ENCODE data around the gene DDX41. TPM values are rescaled to one million over a fixed set of nuclear protein-coding genes. Genes with fewer than 3 reads are reported as not detected.

DDX41 gene
- total and polyA plus RNA-seq, 10 of the 15 experiments (the other 5 are each of a cell fraction or from before 2014, with no cell fraction given) = 32.7 to 215 (median 93.6) TPM

DNA sequence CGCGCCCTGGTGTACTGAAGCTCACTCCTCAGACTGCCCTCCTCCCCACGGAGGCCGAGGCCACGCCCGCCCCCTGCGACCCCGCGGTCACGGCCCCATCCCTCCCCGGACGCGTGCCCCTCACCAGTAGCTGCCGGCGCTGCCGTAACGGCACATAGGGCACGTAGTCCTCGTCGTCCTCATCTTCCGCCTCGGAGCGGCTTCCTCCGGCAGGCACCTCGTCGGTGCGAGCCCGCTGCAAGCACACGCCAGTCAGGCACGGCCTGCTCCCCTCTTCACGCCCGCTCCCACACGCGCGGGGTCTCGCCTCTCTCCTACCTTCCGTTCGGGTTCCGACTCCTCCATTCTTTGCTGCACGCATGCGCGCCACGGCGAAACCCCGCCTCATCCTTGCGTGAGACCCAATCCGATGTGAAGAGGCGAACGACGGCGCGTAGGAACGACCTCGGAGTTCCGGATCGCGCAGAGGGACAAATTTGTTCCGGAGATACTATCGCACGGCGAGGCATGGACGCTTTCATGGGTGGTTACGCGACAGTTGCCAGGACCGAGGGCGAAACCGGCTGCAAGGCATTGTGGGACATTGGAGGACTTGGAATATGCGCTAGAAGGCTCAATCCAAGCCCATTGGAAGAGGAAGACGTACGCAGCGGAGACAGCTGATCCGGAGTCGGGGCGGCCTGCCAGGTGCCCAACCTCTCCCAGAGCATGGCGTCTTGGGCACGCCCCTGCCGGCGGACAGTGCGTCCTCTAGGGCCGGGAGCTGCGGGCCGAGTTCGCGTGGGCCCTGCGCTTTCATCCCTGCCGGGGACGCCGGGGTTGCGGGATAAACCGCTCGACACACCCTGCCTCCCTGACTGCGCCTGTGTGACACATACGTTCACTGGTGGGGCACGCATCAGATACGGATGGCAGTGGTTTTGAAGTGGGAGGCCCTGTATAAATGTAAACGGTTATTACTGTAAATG is at the start of gene DDX41 (continued):
- TF ChIP-seq, protein P1, sequence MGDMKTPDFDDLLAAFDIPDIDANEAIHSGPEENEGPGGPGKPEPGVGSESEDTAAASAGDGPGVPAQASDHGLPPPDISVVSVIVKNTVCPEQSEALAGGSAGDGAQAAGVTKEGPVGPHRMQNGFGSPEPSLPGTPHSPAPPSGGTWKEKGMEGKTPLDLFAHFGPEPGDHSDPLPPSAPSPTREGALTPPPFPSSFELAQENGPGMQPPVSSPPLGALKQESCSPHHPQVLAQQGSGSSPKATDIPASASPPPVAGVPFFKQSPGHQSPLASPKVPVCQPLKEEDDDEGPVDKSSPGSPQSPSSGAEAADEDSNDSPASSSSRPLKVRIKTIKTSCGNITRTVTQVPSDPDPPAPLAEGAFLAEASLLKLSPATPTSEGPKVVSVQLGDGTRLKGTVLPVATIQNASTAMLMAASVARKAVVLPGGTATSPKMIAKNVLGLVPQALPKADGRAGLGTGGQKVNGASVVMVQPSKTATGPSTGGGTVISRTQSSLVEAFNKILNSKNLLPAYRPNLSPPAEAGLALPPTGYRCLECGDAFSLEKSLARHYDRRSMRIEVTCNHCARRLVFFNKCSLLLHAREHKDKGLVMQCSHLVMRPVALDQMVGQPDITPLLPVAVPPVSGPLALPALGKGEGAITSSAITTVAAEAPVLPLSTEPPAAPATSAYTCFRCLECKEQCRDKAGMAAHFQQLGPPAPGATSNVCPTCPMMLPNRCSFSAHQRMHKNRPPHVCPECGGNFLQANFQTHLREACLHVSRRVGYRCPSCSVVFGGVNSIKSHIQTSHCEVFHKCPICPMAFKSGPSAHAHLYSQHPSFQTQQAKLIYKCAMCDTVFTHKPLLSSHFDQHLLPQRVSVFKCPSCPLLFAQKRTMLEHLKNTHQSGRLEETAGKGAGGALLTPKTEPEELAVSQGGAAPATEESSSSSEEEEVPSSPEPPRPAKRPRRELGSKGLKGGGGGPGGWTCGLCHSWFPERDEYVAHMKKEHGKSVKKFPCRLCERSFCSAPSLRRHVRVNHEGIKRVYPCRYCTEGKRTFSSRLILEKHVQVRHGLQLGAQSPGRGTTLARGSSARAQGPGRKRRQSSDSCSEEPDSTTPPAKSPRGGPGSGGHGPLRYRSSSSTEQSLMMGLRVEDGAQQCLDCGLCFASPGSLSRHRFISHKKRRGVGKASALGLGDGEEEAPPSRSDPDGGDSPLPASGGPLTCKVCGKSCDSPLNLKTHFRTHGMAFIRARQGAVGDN (IDR thresholded peaks at IDR 0.05) = no peak; the same call in 1 of the 2 replicates
- TF ChIP-seq WRNIP1 (IDR thresholded peaks at IDR 0.05; ENCODE audit: borderline replicate concordance, low read depth, low read length) (no peak), RUNX3 (IDR thresholded peaks at IDR 0.05; ENCODE audit: low read length) (no peak), SRF (IDR thresholded peaks at IDR 0.05; ENCODE audit: low read depth in 2 of 2, low read length in 2 of 2) (no peak), CREM (IDR thresholded peaks at IDR 0.05; ENCODE audit: low read depth) (peak; percentile 94), NFXL1 (IDR thresholded peaks at IDR 0.05; ENCODE audit: borderline replicate concordance) (no peak), CEBPB (IDR thresholded peaks at IDR 0.05; ENCODE audit: borderline replicate concordance in 1 of 2, low read depth in 2 of 2, low read length in 2 of 2) (no peak), ZNF207 (IDR thresholded peaks at IDR 0.05; ENCODE audit: borderline replicate concordance) (peak; percentile 92), EGR1 (IDR thresholded peaks at IDR 0.05; ENCODE audit: borderline replicate concordance in 1 of 2, low read depth in 2 of 2, low read length in 2 of 2) (0 out of 3 replicates have a peak, but pooled peaks of 1 of the 2 experiments have one; percentile 50), STAT3 (IDR thresholded peaks at IDR 0.05; ENCODE audit: low read depth, low read length) (no peak), NRF1 (conservative IDR thresholded peaks at IDR 0.05; ENCODE audit: low read depth, low read length) (peak; percentile 81), SMAD5 (IDR thresholded peaks at IDR 0.05; ENCODE audit: low read depth) (peak; percentile 87; the same call in 1 of the 2 replicates), HDGF (IDR thresholded peaks at IDR 0.05) (peak; percentile 93), HDAC2 (IDR thresholded peaks at IDR 0.05) (no peak), FOXK2 (IDR thresholded peaks at IDR 0.05) (no peak), TBL1XR1 (IDR thresholded peaks at IDR 0.05; ENCODE audit: low read depth, low read length) (no peak), ZNF24 (IDR thresholded peaks at IDR 0.05) (no peak), RB1 (IDR thresholded peaks at IDR 0.05; ENCODE audit: borderline replicate concordance) (peak; percentile 58; the same call in 1 of the 2 replicates), YBX1 (IDR thresholded peaks at IDR 0.05) (no peak), IRF4 (IDR thresholded peaks at IDR 0.05; ENCODE audit: low read depth, low read length) (0 out of 2 replicates have a peak, but pooled peaks have one; percentile 45), GABPA (IDR thresholded peaks at IDR 0.05; ENCODE audit: low read depth) (no peak), IRF3 (IDR thresholded peaks at IDR 0.05) (no peak)
- TF ChIP-seq, protein P2, sequence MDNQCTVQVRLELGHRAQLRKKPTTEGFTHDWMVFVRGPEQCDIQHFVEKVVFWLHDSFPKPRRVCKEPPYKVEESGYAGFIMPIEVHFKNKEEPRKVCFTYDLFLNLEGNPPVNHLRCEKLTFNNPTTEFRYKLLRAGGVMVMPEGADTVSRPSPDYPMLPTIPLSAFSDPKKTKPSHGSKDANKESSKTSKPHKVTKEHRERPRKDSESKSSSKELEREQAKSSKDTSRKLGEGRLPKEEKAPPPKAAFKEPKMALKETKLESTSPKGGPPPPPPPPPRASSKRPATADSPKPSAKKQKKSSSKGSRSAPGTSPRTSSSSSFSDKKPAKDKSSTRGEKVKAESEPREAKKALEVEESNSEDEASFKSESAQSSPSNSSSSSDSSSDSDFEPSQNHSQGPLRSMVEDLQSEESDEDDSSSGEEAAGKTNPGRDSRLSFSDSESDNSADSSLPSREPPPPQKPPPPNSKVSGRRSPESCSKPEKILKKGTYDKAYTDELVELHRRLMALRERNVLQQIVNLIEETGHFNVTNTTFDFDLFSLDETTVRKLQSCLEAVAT (IDR thresholded peaks at IDR 0.05) = peak; percentile 86
- TF ChIP-seq, protein P3, sequence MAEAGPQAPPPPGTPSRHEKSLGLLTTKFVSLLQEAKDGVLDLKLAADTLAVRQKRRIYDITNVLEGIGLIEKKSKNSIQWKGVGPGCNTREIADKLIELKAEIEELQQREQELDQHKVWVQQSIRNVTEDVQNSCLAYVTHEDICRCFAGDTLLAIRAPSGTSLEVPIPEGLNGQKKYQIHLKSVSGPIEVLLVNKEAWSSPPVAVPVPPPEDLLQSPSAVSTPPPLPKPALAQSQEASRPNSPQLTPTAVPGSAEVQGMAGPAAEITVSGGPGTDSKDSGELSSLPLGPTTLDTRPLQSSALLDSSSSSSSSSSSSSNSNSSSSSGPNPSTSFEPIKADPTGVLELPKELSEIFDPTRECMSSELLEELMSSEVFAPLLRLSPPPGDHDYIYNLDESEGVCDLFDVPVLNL (IDR thresholded peaks at IDR 0.05; ENCODE audit: low read depth, low read length) = peak; percentile 21; the same call in 1 of the 2 replicates

Measured in GM12878 (cell line).